GM15510 (cell line): ENCODE data around the gene MAP3K5.

Source experiments
- POLR2A ChIP-seq: IDR thresholded peaks from 3 replicates; pipeline ENCODE4 v1.6.1; 2011; ENCODE audit warnings: borderline replicate concordance; ENCODE audit not compliant: insufficient read length; ENCODE audit errors: extremely low read depth

The MAP3K5 gene

DNA sequence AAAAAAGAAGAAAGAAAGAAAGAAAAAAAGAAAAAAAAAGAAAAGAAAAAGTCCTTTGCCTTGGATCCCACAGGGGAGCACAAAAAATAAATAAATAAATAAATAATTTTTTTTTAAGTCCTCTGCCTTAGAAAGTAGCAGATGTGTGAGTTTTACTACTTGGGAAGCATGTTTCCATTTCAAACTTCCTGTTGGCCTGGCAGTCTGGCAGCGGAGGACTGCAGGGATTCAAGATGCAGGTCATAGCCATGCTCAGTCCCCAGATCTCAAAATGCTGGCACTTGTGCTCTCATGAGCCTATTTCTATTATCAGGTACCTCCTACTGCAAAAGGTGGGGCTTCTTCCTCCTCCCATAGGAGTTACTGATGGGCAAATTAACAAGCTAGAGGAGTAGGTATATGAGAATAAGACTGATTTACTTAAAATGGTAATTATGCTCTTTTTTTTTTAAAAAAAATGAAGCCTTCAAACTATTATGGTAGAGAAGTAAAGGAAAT, 187.9 kb downstream of the MAP3K5 start:
- no peak for TF ChIP-seq POLR2A

DNA sequence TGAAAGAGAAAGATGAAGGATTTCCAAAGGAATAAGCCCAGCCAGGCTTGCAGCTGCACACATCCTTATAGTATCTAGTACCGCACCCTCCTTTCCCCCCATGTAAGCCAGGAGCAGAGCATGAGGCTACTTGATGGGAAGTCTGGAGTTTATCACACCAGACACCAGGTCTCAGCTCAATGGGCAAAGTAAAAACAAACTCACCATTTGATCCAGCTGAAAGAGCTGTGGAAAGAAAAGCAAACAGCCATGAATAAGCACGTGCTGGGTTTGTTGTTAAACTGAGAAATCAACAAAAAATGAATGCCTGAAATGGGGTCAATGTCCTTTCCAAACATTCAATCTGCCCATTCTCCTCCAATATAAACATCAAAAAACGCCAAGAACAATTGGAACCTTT, 191.5 kb downstream of the MAP3K5 start:
- TF ChIP-seq POLR2A, result no peak

DNA sequence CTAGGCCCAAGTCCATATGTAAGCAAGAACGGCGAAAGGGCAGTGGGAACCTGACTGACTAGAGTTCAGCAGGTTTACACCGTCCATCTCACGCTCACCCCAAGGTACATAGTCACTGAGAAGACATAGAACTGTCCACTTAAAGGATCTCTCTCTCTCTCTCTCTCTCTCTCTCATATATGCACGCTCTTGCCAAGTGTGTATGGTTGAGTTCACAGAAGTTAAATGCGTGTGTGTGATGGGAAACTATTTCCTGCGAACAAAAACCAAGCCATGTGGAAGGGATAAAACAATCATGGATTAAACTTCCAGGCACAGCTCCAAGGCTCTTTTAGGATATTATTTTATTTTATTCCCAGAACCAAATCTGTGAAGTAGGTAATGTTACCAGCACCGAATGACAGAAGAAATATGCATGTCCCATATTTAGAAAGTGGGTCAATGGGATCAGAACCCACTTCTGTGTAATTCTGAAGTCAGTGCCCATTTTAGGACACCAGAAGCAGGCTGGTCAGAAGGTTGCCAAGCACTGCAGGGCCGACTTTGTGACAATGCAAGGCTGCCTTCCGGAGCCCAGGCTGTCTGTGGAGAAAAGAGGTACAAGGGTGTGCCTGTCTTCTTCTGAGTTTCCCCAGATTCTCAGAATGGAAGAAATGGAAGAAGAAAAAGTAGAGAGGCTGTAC, 192.8 kb downstream of the MAP3K5 start:
- TF ChIP-seq POLR2A, result no peak

DNA sequence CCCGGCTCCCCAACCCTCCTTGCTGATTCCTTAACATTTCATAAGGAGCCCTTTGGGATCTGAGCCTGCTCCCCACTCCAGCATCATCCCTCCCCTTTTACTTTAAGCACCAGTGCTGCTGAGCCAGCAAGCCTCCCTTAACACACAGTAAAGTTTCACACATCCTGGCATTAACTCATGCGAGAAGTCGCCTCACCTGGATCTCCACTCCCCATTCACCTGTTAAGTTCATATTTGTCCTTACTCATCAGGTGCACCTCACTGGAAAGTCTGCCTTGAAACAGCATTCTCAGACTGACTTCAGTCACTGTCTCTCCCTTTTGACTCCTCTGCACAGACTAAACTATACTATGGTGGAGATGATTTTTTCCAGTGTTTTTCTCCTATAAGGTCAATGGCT, 194.2 kb downstream of the MAP3K5 start:
- TF ChIP-seq POLR2A, result no peak

DNA sequence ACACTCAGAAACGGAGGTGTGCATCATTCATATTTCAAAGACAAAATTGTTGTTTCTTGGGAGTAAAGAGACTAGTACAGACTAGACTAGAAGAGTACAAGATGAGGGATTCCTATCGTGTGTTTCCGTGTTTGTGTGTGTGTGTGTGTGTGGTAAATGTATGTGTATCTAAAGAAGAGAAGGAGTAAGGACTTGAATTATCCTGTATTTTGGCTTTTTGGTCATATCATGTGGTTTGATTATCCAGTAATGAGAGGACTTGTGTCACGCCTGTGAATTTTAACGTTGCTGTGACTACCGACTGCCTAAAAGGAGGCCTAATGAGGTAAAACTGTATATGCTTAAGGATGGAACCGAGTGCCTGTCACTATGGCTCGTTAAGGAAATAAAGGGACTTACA, 197.6 kb downstream of the MAP3K5 start:
- TF ChIP-seq POLR2A, result no peak

DNA sequence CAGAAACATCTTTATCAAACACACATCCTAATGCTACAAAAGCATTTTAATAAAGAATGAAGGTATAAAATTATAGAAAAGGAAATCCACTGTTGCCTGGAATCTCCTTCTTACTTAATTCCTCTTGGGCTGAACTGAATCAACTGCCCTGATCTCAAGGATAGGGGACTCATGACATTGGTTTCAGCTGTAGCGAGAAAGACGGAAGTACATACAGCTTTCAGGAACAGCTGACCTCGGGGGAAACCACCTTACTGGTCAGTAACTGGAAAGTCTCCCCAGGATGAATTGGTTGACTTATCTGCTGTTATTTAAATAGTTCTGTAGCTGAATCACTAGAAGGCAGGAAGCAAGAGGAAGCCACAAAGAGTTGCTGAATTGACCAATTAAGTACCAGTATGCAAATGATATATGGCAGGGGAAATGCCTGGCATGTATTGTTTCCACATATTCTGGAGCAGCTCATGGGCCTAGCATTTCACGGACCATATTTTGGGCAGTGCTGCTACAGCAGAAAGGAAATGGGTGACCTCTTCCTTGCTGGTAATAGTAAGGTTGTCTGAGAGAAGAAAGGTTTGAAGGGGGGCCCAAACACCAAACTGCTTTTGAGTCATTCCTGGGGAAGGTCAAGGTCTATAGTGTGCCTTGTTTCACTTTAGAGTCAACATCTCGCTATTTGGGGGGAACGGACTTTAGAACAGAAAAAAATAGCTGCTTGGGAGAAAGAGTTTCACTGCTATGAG, 198.4 kb downstream of the MAP3K5 start:
- no peak for TF ChIP-seq POLR2A

DNA sequence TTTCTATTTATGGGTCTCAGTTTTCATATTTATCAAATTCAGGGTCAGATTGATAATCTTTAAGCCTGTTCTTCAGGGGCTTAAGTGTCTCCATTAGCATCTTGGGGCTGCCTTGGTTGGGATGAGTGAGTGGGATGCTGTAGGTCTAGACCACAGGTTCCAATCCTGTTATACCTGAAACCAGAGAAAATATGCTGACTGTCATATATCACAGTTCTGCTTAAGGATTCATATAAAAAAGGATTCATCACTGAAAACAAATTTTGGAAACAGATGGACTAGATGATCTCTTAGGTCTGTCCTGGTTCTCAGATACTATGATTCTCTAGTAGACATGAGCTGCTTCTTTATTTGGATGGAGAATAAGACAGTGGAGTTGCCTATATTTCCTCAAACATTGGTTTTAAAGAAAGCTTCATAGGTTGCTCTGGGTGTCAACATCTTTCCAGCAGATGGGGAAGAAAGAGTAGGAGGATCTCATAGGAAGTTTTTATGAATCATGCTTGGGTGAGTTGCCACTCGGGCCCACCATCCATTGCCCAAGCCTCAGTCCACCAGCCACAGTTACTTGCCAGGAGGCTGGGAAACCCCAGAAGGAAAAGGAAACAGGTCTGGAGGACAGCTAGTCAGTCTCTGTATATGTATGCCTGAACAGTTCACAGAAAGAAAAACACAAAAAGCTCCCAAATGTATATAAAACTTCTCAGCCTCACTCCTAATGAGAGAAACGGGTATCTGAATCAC, 199.2 kb downstream of the MAP3K5 start:
- TF ChIP-seq POLR2A, result no peak

DNA sequence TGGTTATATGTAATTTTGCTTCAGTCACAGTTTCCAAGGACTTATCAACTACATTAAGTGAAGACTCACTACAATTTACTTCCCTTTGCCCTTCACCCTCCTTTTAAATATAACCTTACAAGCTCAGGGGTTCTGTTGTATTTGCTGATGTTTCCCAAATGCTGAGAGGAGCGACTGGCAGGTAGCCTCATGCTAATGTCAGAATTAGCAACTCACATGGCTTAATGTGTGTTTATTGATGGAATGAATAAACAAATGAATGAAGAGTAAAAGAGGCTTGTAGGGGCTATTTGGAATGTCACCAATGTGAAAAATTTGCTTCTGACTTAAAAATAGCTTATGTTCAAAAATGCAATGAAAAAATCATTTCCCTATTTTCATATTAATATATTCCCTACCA, 200.7 kb downstream of the MAP3K5 start:
- no peak for TF ChIP-seq POLR2A

DNA sequence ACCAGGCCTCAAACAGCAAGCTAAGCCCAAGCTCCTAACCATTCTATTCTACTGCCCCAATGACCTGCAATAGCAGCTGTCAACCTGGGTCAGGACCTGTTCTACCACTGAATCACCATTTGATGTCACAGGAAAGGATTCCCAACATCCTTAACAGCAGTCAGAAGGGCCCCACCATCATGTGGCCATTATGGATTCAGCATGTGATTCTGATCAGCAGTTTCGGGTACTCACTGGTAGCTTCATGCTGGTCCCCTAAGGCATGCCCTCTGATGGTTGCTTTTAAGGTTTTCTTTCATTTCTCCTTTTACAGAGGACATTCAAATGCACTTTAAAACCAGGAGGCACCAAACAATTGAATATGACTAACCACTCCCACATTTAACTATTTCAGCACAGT, 204.8 kb downstream of the MAP3K5 start:
- TF ChIP-seq POLR2A, result no peak

DNA sequence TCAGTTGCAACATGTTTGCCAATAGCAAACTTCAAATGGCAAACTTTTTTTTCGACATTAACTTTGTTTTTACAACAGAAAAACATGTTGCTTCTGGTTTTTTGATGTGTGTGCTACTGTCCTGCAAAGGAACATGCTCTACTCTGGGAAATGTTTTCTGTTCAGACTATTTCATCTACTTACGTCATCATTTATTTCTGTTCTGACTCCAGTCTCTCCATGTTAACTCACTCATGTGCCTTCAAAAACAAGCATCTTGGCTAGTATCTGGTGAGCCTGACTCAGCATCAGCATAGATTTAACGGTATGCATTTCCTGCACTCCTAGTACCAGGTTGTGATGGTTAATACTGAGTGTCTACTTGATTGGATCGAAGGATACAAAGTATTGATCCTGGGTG, 206.0 kb downstream of the MAP3K5 start:
- TF ChIP-seq POLR2A, result no peak

DNA sequence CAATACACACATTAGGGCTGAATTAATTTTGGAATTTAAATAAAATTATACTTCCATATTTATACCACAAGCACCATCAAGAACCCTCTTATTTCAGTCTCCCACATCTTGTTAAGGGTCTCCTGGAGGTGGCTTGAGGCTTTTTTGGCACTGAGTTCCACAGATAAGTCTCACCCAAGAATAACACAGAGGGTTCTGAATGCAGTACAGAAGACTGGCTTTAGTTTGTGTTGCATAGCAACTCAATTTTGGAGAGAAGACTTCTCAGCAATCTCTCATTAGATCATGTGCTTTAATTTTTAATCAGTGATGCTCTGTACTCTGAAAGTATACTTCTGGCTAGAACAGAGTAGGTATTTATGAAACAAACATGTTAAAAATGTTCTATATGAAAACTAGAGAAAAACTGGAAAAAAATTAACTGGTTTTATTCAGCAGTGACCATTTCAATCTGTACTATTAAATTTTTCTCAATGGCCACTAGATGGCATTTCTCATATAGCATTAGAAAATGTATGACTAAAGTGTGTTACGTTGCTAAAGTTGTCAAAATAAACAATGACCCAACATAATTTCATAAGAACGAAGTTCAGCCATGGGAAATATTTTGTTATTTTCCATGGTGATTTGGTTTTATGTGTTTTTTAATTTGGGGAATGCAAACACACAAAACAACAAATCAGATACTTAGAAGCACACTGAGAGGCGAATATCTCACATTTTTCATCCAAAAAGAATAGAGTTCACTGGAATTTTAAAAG, 209.4 kb downstream of the MAP3K5 start:
- TF ChIP-seq POLR2A, result no peak

DNA sequence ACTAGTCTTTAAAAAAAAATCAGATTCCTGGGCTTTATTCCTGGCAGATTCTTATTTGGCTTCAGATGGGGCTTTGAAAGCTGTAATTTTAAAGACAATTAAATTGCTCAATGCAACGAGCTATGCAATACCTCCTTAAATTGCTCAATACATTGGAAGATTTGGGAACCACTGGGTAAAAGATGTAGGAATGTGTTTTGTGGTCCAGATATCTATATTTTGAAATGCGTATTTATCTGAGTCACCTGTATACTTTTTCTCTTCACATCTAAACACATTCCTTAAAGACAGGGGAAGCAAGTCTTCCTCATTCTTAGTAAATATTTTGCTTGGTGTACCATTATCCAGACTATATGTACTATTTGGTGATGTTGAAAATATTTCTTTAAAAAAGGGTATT, 212.5 kb downstream of the MAP3K5 start:
- TF ChIP-seq POLR2A, result no peak

DNA sequence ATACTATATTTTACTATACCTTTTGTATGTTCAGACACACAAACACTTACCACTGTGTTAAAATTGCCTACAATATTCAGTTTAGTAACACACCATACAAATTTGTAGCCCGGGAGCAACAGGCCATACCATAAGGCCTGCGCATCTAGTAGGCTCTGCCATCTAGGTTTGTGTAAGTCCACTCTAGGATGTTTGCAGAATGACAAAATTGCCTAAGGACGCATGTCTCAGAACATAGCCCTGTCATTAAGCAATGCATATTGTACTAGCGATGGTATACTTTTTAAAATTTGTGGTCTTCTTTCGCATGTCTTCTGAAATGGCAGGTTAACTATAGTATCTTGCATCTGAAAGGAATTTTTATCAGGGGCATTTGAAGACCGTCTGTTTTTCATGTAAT, 215.5 kb downstream of the MAP3K5 start:
- no peak for TF ChIP-seq POLR2A

DNA sequence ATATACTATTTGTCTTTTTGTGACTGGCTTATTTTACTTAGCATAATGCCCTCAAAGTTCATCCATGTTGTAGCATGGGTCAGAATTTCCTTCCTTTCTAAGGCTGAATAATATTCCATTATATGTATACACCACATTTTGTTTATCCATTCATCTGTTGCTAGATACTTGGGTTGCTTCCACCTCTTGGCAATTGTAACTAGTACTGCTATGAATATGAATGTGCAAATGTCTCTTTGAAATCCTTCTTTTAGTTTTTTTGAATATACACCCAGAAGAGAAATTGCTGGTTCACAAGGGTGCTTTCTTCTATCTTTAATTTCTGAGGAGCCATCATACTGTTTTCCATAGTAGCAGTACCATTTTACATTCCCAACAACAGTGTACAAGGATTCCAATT, 220.8 kb downstream of the MAP3K5 start:
- no peak for TF ChIP-seq POLR2A

DNA sequence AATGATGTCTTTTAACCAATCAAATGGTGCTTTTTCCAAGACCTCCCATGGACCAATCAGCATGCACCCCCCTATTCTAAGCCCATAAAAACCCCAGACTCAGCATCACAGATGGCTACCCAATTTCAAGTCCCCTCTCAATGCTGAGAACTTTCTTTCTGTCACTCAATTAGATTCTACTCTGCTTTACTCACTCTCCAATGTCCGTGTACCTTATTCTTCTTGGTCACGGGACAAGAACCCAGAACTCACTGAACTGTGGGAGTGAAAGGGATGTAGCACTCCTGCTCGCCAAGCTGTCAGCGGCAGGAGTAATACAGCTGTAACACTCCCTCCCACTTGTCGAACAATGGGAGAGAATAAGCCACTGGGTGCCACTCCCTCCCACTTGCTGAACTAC, 221.2 kb downstream of the MAP3K5 start:
- no peak for TF ChIP-seq POLR2A
